Left lung (tissue), 10 donors: ENCODE data around the gene PDE4D. TPM values are rescaled to one million over a fixed set of nuclear protein-coding genes. Genes with fewer than 3 reads are reported as not detected.

Source experiments
- ATAC-seq: fragments of 200-7000 bp; cut with Tn5 transposase; one replicate; pipeline ENCODE4 v1.9.1; 2020; ENCODE audit warnings: moderate library complexity
- DNase-seq, 4 donors: peaks; one replicate each; pipeline ENCODE4 v3.0.0-alpha.2; 2013 to 2020
- H3K27ac ChIP-seq, 2 donors: fragments of 200-600 bp; sonication (generic) in 1 of 2; one replicate each; pipeline versions ENCODE4 v1.5.0 to v1.8.0; 2020 to 2021
- H3K27me3 ChIP-seq, 2 donors: fragments of 200-600 bp; sonication (generic) in 1 of 2; one replicate each; pipeline versions ENCODE4 v1.5.0 to v1.8.0; 2020 to 2021
- H3K36me3 ChIP-seq, 2 donors: fragments of 200-600 bp; sonication (generic) in 1 of 2; one replicate each; pipeline versions ENCODE4 v1.5.0 to v1.8.0; 2020 to 2021
- H3K4me1 ChIP-seq, 2 donors: fragments of 200-600 bp; one replicate each; pipeline ENCODE4 v1.8.0; 2021
- H3K4me3 ChIP-seq, 2 donors: fragments of 200-600 bp; sonication (generic) in 1 of 2; one replicate each; pipeline versions ENCODE4 v1.5.0 to v1.8.0; 2020 to 2021; ENCODE audit warnings: mild to moderate bottlenecking in 1 of 2
- H3K9me3 ChIP-seq, 2 donors: fragments of 200-600 bp; sonication (generic) in 1 of 2; one replicate each; pipeline versions ENCODE4 v1.5.0 to v1.8.0; 2020 to 2021
- intact Hi-C, 2 donors: fragments of 100-400 bp; cut with DNase I; formaldehyde crosslinking; loops; one replicate each; pipeline versions ENCODE4 v1.11.2 to v1.14.2; 2022
- polyA plus RNA-seq, 6 donors: library from polyadenylated mRNA; unstranded; fragments of 120-200 nt; gene quantifications; one replicate each; pipeline ENCODE4 v1.2.1, GENCODE V29; 2013; ENCODE audit not compliant: insufficient read length in 6 of 6
- total RNA-seq, 2 donors: library from RNA; stranded (reverse); fragmentation: NEBNext Ultra II Directional; extraction: Animal tissue kit (Norgen Biotek cat#: 25700); gene quantifications; one replicate each; pipeline ENCODE4 v1.2.1, GENCODE V29; 2021
- TF ChIP-seq, protein P1 (sequence below), 2 donors: fragments of 200-600 bp; sonication (generic) in 1 of 2; IDR thresholded peaks; one replicate each; pipeline versions ENCODE4 v1.5.0 to v1.8.0; 2021; ENCODE audit warnings: antibody characterized with exemption in 2 of 2
- donor health status: DM: no; HTN: yes; CAD: no.
- donor health status: DM: no; HTN: no; CAD: no.

Gene PDE4D
- total and polyA plus RNA-seq, 8 donors = 21.4 to 57.1 (median 25.4) TPM

DNA sequence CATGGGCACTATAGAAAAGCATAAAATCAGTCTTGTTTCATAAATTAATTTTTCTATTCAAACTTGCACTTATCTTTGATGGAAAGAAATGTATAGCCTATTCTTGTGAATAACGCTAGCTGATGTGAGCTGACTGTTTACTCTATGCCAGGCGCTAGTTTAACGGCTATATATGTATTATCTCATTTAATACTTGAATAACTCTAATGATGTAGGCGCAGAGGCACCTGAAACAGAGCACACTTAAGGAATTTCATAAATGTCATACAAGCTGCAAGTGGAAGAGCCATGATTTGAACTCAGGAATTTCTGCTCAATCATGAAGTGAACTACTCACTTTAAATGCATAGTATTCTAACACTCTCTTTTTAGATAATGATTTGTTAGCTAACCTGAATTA lies 551.8 kb downstream of the PDE4D start:
- TF ChIP-seq, protein P1, sequence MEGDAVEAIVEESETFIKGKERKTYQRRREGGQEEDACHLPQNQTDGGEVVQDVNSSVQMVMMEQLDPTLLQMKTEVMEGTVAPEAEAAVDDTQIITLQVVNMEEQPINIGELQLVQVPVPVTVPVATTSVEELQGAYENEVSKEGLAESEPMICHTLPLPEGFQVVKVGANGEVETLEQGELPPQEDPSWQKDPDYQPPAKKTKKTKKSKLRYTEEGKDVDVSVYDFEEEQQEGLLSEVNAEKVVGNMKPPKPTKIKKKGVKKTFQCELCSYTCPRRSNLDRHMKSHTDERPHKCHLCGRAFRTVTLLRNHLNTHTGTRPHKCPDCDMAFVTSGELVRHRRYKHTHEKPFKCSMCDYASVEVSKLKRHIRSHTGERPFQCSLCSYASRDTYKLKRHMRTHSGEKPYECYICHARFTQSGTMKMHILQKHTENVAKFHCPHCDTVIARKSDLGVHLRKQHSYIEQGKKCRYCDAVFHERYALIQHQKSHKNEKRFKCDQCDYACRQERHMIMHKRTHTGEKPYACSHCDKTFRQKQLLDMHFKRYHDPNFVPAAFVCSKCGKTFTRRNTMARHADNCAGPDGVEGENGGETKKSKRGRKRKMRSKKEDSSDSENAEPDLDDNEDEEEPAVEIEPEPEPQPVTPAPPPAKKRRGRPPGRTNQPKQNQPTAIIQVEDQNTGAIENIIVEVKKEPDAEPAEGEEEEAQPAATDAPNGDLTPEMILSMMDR (IDR thresholded peaks at IDR 0.05) = no peak
- intact Hi-C loops = no loop called here

DNA sequence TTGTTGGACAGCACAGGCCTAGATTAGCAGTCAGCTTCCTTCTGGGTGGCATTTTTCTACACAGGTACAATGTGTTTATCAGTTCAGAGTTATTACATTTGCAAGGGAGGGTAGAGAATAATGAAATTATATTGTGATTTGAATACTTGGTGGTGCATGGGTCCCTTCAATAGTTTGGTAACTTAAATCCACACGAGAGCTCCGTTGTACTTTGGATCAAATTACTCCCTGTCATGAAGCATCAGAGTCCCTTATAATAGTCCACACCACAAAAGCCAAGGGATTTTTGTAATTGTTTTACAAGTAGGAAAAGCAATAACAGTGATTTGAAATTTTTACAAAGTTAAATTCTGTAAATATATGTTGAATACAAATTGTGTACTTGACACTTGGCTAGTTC lies 552.4 kb downstream of the PDE4D start:
- Histone ChIP-seq H3K36me3 (no peaks in the 10 kb centered on the region), H3K9me3 (no peaks in the 10 kb centered on the region), H3K27ac (no peak overlapping the region), H3K27me3 (no peaks in the 10 kb centered on the region), H3K4me1 (peaks cover 0 to 3% of the 10 kb centered on the region in 2 donors), H3K4me3 (no peak overlapping the region)
- DNase-seq = no peak
- ATAC-seq = no peak
- intact Hi-C loops = no loop called here
- TF ChIP-seq, protein P1 (IDR thresholded peaks at IDR 0.05) = no peak

More for the DNA sequence above, 551.8 kb downstream of the PDE4D start:
- no peak for ATAC-seq
- no peak for DNase-seq
- no peak overlapping the region for H3K4me3 ChIP-seq
- no peaks in the 10 kb centered on the region for H3K27me3 ChIP-seq
- no peak overlapping the region for H3K27ac ChIP-seq
- H3K36me3 ChIP-seq = no peaks in the 10 kb centered on the region
- peaks cover 0 to 3% of the 10 kb centered on the region in 2 donors for H3K4me1 ChIP-seq
- H3K9me3 ChIP-seq = no peaks in the 10 kb centered on the region

DNA sequence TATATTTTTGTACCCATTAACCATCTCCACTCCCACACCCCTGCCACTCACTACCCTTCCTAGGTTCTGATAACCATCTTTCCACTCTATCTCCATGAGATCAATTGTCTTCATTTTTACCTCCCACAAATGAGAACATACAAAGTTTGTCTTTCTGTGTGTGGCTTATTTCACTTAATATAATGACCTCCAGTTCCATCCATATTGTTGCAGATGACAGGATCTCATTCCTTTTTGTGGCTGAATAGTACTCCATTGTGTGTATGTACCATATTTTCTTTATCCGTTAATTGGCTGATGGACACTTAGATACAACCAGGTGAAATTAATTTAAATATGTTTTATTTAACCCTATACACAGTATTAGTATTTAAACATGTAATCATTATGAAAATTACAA lies 552.9 kb downstream of the PDE4D start:
- H3K4me3 ChIP-seq = no peak overlapping the region
- intact Hi-C loops = no loop called here
- no peaks in the 10 kb centered on the region for H3K36me3 ChIP-seq
- ATAC-seq = no peak
- no peak for DNase-seq
- no peak overlapping the region for H3K27ac ChIP-seq
- TF ChIP-seq, protein P1 (IDR thresholded peaks at IDR 0.05) = no peak
- H3K27me3 ChIP-seq = no peaks in the 10 kb centered on the region
- H3K4me1 ChIP-seq = peaks cover 0 to 3% of the 10 kb centered on the region in 2 donors
- H3K9me3 ChIP-seq = no peaks in the 10 kb centered on the region

DNA sequence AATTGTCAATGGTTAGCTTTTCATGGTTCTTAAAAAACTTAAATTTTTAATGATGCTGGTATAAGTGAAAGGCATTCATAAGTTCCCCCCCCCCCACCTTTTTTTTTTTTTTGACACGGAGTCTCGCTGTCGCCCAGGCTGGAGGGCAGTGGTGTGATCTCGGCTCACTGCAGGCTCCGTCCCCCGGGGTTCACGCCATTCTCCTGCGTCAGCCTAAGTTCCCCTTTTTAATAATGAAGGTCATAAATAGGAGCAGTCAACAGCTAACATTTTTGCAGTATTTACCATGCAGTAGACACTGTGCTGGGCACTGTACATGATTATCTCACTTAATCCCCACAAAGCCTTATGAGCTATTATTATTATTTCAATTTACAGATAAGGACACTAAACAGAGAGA lies 556.3 kb downstream of the PDE4D start:
- peak in 1 of 4 donors; percentile 78 for DNase-seq
- no peaks in the 10 kb centered on the region for H3K27me3 ChIP-seq
- peaks cover 0 to 3% of the 10 kb centered on the region in 2 donors for H3K4me1 ChIP-seq
- no peak for ATAC-seq
- TF ChIP-seq, protein P1 (IDR thresholded peaks at IDR 0.05) = no peak
- H3K36me3 ChIP-seq = no peaks in the 10 kb centered on the region
- H3K9me3 ChIP-seq = no peaks in the 10 kb centered on the region
- H3K27ac ChIP-seq = no peak overlapping the region
- H3K4me3 ChIP-seq = no peak overlapping the region
- intact Hi-C loops = no loop called here

DNA sequence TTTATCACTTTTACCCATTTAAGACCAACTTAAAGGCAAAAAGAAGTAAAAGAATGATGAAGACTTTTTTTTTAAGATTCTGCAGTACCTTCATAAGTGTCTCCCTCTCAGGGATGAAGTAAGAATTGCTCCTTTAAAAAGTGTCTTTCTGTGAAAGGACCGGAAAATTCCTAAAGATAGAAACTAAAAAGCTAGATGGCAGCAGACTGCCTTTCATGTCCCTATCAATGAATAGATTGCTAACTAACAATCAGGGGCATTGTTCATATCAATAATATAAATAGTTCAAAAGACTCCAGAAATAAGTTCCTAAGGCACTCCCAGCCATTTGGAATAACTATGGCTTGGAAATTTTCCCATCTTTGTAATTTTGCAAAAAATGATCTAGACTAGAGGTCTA lies 558.0 kb downstream of the PDE4D start:
- Histone ChIP-seq H3K4me1 (peaks cover 0 to 3% of the 10 kb centered on the region in 2 donors), H3K9me3 (no peaks in the 10 kb centered on the region), H3K36me3 (no peaks in the 10 kb centered on the region), H3K27me3 (no peaks in the 10 kb centered on the region), H3K4me3 (no peak overlapping the region), H3K27ac (no peak overlapping the region)
- intact Hi-C loops = no loop called here
- TF ChIP-seq, protein P1 (IDR thresholded peaks at IDR 0.05) = peak in 1 of 2 donors; percentile 19
- DNase-seq (no peak), ATAC-seq (no peak)
